RWPE2 (cell line): ENCODE results near the gene ZFPM1.

Experiments used
- ATAC-seq: fragments of 200-7000 bp; cut with Tn5 transposase; 3 replicates; pipeline ENCODE4 v1.9.1; 2021; ENCODE audit warnings: low read depth
- DNase-seq: peaks from one replicate; pipeline ENCODE4 v3.0.0-alpha.2; 2020; ENCODE audit warnings: low spot score
- H3K27ac ChIP-seq: fragments of 450-650 bp; 2 replicates; pipeline ENCODE4 v1.5.1; 2017; ENCODE audit warnings: mild to moderate bottlenecking; ENCODE audit not compliant: poor library complexity, severe bottlenecking
- H3K27me3 ChIP-seq: fragments of 250-450 bp; sonication (Bioruptor Pico); 2 replicates; pipeline ENCODE4 v1.5.1; 2021; ENCODE audit warnings: mild to moderate bottlenecking, moderate library complexity; ENCODE audit not compliant: insufficient read depth, poor library complexity, severe bottlenecking
- H3K36me3 ChIP-seq: fragments of 250-450 bp; sonication (Bioruptor Pico); 2 replicates; pipeline ENCODE4 v1.5.1; 2020; ENCODE audit warnings: low read depth, mild to moderate bottlenecking, moderate library complexity
- H3K4me1 ChIP-seq: fragments of 250-450 bp; sonication (Bioruptor Pico); 2 replicates; pipeline ENCODE4 v1.5.1; 2021; ENCODE audit warnings: mild to moderate bottlenecking, moderate library complexity; ENCODE audit not compliant: insufficient read depth, poor library complexity, severe bottlenecking
- H3K4me3 ChIP-seq: fragments of 250-450 bp; sonication (Bioruptor Pico); 2 replicates; pipeline ENCODE4 v1.5.1; 2021; ENCODE audit warnings: mild to moderate bottlenecking, moderate library complexity; ENCODE audit not compliant: severe bottlenecking
- H3K9me3 ChIP-seq: fragments of 250-450 bp; sonication (Bioruptor Pico); 2 replicates; pipeline ENCODE4 v1.5.1; 2021; ENCODE audit warnings: mild to moderate bottlenecking, moderate library complexity; ENCODE audit not compliant: severe bottlenecking
- CTCF ChIP-seq: fragments of 450-650 bp; IDR thresholded peaks from one replicate; pipeline ENCODE4 v1.5.1; 2017; ENCODE audit warnings: mild to moderate bottlenecking, moderate library complexity; ENCODE audit not compliant: poor library complexity, severe bottlenecking

The ZFPM1 gene

DNA sequence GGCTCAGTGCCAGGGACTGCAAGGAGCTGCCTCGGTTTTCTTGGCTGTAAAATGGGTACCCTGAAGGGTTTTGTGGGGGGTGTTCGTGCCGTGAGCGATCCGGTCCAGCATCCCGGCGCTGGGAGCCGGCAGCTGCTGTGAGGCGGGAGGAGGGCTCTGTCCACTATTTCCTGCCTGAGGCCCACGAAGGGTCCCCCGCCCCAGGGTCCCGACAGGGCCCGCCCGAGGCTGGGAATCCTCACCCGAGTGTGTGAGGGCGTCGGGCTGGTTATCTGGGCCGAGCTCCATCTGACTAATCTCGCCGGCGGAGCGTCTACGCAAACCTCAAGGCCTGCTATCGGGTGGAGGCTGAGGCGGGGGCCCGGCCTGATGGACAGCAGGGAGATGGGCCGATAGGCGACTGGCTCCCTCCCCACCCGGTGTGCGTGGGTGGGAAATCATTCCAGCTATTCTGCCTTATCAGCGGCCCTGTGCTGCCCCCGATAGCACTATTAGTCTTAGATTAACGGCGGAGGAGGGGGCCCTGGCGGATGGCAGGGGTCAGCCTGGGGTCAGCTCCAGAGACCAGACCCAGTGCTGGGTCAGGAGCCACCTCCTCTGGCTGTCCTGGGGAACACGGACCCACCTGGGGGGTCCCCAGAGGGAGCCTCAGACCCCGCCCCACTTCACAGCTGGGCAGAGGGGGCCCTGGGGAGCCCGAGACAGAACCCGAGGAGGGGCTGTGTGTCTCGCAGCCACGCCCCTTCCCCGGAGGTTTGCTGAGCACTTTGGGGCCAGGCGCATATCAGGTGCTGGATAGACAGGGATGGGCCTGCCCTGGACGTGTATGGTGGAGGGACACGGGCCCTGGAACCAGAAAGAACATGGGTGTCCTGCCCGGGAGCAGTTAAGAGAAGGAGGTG lies 44.7 kb downstream of the ZFPM1 start:
- no peaks in the 10 kb centered on the region for H3K27me3 ChIP-seq
- no peak overlapping the region for H3K4me3 ChIP-seq
- ATAC-seq (no peak), DNase-seq (no peak)
- H3K9me3 ChIP-seq, result no peaks in the 10 kb centered on the region
- no peaks in the 10 kb centered on the region for H3K36me3 ChIP-seq
- no peaks in the 10 kb centered on the region for H3K4me1 ChIP-seq
- TF ChIP-seq CTCF, result no peak
- H3K27ac ChIP-seq, result no peak overlapping the region

- TF ChIP-seq CTCF, result no peak
Measured at GRCh38 chr16:88498576-88499208, 45.6 kb downstream of the ZFPM1 start.

DNA sequence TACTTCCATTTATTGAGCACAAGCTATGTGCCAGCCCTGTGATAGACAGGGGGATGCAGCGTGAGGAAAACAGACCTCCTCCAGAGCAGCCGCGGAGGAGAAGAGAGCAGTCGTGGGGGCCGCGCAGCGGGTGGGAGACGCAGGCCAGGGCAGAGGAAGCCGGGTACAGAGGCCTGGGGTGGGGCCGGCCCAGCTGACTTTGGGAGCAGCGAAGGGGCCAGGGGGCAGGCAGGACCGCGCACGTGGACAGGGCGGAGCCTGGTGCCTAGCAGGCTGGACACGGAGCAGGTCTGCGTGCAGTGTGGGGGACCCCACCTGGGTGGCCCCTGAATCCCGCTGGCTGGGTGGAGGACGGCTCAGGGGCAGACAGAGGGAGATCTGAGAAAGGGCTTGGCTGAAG lies 46.2 kb downstream of the ZFPM1 start:
- Histone ChIP-seq H3K27ac (no peak overlapping the region), H3K36me3 (no peaks in the 10 kb centered on the region), H3K4me3 (no peak overlapping the region), H3K9me3 (no peaks in the 10 kb centered on the region), H3K4me1 (no peaks in the 10 kb centered on the region), H3K27me3 (no peaks in the 10 kb centered on the region)
- DNase-seq, result no peak
- TF ChIP-seq CTCF, result no peak
- ATAC-seq, result no peak

More at GRCh38 chr16:88498576-88499208, 45.6 kb downstream of the ZFPM1 start:
- Histone ChIP-seq H3K27ac (no peak overlapping the region), H3K36me3 (no peaks in the 10 kb centered on the region), H3K4me1 (no peaks in the 10 kb centered on the region), H3K4me3 (no peak overlapping the region), H3K27me3 (no peaks in the 10 kb centered on the region), H3K9me3 (no peaks in the 10 kb centered on the region)
- DNase-seq (no peak), ATAC-seq (no peak)

DNA sequence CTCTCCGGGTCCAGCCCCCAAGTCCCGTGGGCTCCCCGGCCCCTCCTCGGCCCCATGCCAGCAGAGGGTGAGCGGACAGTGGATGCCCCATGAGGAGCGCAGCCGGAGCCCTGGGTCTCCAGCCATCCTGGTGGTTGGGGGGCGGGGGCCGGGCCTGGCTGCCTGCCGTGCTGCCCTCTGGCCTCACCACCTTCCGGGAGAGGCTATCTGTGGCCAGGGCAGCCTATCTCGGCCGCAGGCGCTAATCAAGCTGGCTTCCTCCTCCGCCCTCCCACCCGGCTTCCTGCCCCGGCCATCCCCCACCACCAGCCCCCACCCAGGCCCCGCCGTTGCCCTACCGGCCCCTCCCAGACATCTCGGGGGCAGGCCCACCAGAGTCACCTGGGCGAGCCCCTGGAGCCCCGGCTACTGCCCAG lies 46.8 kb downstream of the ZFPM1 start:
- no peaks in the 10 kb centered on the region for H3K36me3 ChIP-seq
- H3K9me3 ChIP-seq, result no peaks in the 10 kb centered on the region
- H3K27ac ChIP-seq, result no peak overlapping the region
- no peaks in the 10 kb centered on the region for H3K4me1 ChIP-seq
- H3K27me3 ChIP-seq, result no peaks in the 10 kb centered on the region
- ATAC-seq (no peak), DNase-seq (no peak)
- TF ChIP-seq CTCF, result no peak
- no peak overlapping the region for H3K4me3 ChIP-seq
